ENCODE results near the gene INPP5A.

Gene INPP5A

DNA sequence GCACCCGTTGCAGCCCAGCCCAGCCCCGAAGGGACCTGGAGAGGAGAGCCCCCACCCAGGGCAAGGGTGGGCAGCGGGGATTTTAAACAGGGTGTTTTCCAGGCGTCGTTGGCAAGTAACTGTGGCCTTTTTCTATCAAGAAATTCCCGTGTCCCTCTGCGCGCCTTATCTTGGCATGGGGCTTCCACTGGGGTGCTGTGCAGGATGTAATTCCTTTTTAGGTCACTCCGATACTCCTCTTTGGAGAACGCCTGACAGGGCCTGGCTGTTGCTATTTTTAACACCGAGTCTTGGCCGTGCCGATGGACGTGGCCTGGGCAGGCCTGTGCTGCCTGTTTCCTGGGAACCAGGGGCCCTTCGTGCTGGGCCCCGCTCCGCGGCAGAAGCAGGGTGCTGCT lies 93.8 kb downstream of the INPP5A start:
- Histone ChIP-seq H2AFZ (ENCODE audit: low read length) (no peak overlapping the region), H3K9ac (ENCODE audit: low read depth, low read length, poor library complexity, severe bottlenecking) (no peak overlapping the region), H3K9me3 (ENCODE audit: insufficient read depth, low read depth, low read length) (no peaks in the 10 kb centered on the region), H4K20me1 (ENCODE audit: insufficient read depth, low read length, poor library complexity, severe bottlenecking) (no peaks in the 10 kb centered on the region), H3K4me2 (ENCODE audit: low read depth, low read length, poor library complexity, severe bottlenecking) (no peak overlapping the region), H3K4me3 (ENCODE audit: low read length, poor library complexity, severe bottlenecking) (no peak overlapping the region), H3K27me3 (ENCODE audit: insufficient read depth, low read length, poor library complexity, severe bottlenecking) (no peaks in the 10 kb centered on the region), H3F3A (ENCODE audit: low read depth) (no peaks in the 10 kb centered on the region), H3K9me2 (replicated peaks; ENCODE audit: low read depth, low read length) (no peaks in the 10 kb centered on the region), H3K36me3 (ENCODE audit: insufficient read depth, low read length) (no peaks in the 10 kb centered on the region), H3K79me2 (ENCODE audit: insufficient read depth, low read length) (peaks cover 53% of the 10 kb centered on the region), H3K4me1 (ENCODE audit: insufficient read depth, low read length, poor library complexity, severe bottlenecking) (peaks cover 30% of the 10 kb centered on the region)
- no peak for TF ChIP-seq EZH2phosphoT487 (IDR thresholded peaks at IDR 0.05; ENCODE audit: borderline replicate concordance)
- TF ChIP-seq, protein P1, sequence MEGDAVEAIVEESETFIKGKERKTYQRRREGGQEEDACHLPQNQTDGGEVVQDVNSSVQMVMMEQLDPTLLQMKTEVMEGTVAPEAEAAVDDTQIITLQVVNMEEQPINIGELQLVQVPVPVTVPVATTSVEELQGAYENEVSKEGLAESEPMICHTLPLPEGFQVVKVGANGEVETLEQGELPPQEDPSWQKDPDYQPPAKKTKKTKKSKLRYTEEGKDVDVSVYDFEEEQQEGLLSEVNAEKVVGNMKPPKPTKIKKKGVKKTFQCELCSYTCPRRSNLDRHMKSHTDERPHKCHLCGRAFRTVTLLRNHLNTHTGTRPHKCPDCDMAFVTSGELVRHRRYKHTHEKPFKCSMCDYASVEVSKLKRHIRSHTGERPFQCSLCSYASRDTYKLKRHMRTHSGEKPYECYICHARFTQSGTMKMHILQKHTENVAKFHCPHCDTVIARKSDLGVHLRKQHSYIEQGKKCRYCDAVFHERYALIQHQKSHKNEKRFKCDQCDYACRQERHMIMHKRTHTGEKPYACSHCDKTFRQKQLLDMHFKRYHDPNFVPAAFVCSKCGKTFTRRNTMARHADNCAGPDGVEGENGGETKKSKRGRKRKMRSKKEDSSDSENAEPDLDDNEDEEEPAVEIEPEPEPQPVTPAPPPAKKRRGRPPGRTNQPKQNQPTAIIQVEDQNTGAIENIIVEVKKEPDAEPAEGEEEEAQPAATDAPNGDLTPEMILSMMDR (conservative IDR thresholded peaks at IDR 0.05; ENCODE audit: low read length): no peak

DNA sequence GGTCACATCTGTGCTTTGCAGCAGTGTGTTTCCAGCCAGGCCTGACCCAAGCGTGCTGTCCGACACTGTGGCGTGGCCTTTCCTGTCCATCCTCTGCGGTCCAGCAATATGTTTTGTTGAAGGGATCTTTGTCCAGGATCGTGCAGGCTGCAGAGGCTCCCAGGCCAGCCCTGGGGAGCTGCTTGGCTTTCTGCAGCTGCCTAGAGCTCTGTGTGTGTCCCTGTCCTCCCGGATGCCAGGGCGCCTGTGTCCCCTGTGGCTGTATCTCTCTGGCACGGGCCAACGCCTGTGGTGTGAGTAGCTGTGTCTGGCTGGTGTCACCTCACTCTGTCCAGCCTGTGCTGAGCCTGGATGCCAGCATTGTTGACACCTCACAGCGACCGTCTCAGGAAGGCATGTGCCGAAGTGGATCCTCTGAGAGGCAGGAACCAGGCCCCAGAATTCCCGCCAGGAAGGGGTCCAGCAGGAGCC lies 94.5 kb downstream of the INPP5A start:
- Histone ChIP-seq H3K4me3 (ENCODE audit: low read length, poor library complexity, severe bottlenecking) (no peak overlapping the region), H2AFZ (ENCODE audit: low read length) (no peak overlapping the region), H3K9ac (ENCODE audit: low read depth, low read length, poor library complexity, severe bottlenecking) (no peak overlapping the region), H3K36me3 (ENCODE audit: insufficient read depth, low read length) (no peaks in the 10 kb centered on the region), H3K27me3 (ENCODE audit: insufficient read depth, low read length, poor library complexity, severe bottlenecking) (no peaks in the 10 kb centered on the region), H3K79me2 (ENCODE audit: insufficient read depth, low read length) (peaks cover 51% of the 10 kb centered on the region), H3K4me1 (ENCODE audit: insufficient read depth, low read length, poor library complexity, severe bottlenecking) (peaks cover 32% of the 10 kb centered on the region), H3K4me2 (ENCODE audit: low read depth, low read length, poor library complexity, severe bottlenecking) (no peak overlapping the region), H3K9me2 (replicated peaks; ENCODE audit: low read depth, low read length) (no peaks in the 10 kb centered on the region), H3K9me3 (ENCODE audit: insufficient read depth, low read depth, low read length) (no peaks in the 10 kb centered on the region), H4K20me1 (ENCODE audit: insufficient read depth, low read length, poor library complexity, severe bottlenecking) (no peaks in the 10 kb centered on the region), H3F3A (ENCODE audit: low read depth) (no peaks in the 10 kb centered on the region)
- TF ChIP-seq EZH2phosphoT487 (IDR thresholded peaks at IDR 0.05; ENCODE audit: borderline replicate concordance): no peak

DNA sequence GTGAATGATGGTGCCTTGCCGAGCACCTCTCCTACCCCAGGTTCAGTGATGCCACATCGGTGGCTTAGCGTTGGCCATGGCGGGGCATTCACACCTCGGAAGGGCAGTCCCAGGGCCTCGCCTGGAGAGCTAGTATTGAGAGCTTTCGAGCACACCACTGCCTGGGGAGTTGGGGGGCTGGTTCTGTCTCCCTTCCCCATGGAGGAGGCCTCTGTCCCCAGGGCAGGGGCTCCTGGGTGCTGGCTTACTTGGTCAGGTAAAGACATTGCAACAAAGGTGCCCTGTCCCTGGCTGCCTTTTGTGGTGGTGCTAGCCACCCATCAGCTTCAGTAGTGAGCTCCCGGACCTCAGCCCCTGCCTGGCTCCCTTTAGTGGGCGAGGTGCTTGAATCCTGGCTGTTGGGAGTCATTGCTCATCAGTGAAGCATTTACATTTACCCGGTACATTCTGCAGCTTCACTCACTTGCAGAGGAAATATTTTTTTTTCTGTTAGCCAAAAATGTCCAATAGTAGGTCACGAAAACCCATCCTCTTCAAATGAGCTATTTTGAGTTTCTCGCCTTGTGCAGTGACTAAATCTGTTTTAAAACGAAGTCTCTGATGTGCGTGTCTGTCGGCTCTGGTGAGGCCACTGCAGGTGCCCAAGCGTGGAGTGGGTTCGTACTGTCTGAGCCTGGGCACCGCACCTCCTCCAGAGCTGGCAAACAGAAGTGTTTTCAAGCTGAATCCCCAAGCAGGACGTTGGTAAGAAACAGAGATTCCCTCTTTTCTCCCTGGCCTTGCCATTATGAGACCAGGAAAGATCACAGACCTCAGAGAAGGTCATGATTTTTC lies 95.5 kb downstream of the INPP5A start:
- Histone ChIP-seq H3K4me3 (ENCODE audit: low read length, poor library complexity, severe bottlenecking) (no peak overlapping the region), H4K20me1 (ENCODE audit: insufficient read depth, low read length, poor library complexity, severe bottlenecking) (no peaks in the 10 kb centered on the region), H3K9ac (ENCODE audit: low read depth, low read length, poor library complexity, severe bottlenecking) (no peak overlapping the region), H3K4me2 (ENCODE audit: low read depth, low read length, poor library complexity, severe bottlenecking) (no peak overlapping the region), H3K4me1 (ENCODE audit: insufficient read depth, low read length, poor library complexity, severe bottlenecking) (peaks cover 36% of the 10 kb centered on the region), H3K9me2 (replicated peaks; ENCODE audit: low read depth, low read length) (no peaks in the 10 kb centered on the region), H3K9me3 (ENCODE audit: insufficient read depth, low read depth, low read length) (no peaks in the 10 kb centered on the region), H3F3A (ENCODE audit: low read depth) (no peaks in the 10 kb centered on the region), H3K36me3 (ENCODE audit: insufficient read depth, low read length) (no peaks in the 10 kb centered on the region), H3K79me2 (ENCODE audit: insufficient read depth, low read length) (peaks cover 50% of the 10 kb centered on the region), H3K27me3 (ENCODE audit: insufficient read depth, low read length, poor library complexity, severe bottlenecking) (no peaks in the 10 kb centered on the region), H2AFZ (ENCODE audit: low read length) (no peak overlapping the region)
- TF ChIP-seq, protein P1 (conservative IDR thresholded peaks at IDR 0.05; ENCODE audit: low read length): no peak
- no peak for TF ChIP-seq EZH2phosphoT487 (IDR thresholded peaks at IDR 0.05; ENCODE audit: borderline replicate concordance)

All from Loucy (cell line).